ENCODE measurements around the gene HAND2.

The HAND2 gene

DNA sequence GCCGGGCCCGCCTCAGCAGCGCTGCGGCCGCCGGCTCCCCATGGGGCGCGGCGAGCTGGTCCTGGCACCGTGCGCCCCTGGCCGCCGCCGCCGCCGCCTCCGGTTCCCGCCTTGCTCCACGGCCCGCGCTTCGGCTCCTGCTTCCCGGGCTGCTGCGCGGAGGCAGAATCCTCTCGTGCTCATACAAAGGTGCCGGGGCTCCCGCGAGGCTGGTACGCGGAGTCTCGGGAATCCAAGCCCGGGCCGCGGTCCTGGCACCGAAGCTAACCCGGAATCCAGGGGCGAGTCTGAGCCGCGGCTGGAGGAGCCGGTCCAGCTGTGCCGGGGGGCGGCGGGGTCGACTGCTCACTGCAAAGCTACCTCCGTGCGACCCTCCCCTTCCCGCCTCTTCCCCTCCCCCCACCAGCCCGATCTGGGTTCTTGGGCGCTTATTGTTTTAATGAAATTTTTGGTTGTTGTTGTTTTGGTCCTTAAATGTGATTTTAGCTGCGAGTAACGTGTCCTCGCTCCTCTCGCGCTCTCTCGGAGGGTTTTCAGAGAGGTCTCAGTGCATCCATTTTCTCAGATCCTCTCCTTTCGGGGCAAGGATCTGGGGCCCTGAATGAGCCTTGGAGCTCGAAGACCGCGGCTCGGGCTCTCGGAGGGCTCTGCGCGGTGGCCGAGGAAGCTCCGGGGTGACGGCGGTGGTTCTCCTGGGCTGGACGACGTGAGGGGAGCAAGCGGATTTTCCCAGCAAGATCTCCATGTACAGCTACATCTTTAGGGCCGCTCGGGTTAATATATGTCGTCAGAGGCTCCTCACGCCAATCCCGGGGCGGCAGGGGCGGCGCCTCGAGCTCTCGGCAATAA, at the start of gene HAND2:
HAND2 (minus strand) TSS at position 753 of the 849 bp plus-strand sequence. CDS start 940 bp downstream, outside the sequence.
- peak; percentile 17 to 43 for DNase-seq

GRCh38 chr4:173578956-173579355, 48.9 kb upstream of the HAND2 start:
- no peak for DNase-seq

GRCh38 chr4:173577963-173578362, 47.9 kb upstream of the HAND2 start:
- DNase-seq, result no peak

DNA sequence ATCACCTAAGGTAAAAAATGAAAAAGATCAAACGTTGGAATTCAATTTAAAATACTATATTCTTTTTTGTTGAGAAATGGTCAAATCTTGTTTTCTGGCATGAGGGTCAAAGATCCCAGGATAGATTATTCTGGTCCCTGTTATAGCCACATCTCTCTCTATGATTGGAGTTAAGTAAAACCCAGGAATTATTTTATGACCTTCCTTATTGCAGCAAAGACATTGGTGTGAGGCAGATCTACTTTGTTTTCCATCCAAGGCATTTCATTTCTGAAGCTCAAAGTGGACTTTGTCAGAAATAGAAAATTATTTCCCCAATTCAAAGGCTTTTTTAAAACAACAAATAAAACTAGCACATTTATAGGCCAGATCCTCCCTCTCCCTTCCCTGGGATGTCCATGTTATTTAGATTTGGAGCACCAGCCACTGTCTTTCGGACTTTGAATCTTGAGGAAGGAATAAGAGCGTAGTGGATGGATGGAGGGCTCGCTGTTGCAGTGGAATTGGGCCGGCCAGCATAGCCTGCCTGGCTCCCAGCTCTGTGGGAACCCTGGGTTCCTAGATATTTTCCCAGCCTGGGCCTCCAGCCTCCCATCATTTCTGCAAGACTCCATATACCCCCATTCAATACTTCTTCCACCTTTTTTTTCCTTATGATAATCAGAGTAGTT, 45.6 kb upstream of the HAND2 start:
- no peak for DNase-seq

DNA sequence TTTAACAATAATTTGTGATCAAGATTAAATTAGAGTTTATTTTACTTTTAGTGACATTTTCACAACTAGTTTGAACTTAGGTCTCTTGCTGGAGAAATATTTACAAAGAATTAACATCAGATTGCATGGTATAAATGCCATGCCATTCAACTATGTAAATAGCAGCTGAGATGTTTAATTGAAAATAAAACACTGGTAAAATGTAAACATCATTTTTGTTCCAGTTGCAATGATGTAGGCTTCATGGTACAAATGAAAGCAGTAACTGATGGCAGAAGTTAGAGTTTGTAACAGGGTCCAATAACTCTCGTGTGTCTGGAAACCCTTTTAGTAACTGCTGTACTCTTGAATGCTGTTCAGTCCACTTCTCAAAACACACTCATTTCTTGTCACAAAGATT, 43.7 kb upstream of the HAND2 start:
- no peak for DNase-seq

DNA sequence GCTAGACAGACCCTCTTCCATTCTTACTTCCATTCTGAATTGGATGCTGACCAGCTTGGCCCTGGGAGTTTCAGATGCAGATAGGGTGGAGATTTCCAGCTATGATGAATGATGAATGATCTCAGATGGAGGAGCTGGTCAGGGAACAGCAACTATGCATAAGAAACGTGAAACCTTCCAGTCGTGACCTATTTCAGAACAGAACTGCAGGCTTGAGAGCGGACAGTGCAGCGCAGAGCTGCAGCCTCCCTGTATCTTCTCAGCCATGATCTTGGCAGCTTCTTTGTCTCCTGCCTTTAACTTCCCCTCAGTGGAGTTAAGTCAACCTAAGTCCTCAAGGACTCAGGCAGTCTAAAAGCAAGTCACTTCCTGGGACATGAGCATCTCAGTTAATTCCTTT, 43.3 kb upstream of the HAND2 start:
- no peak for DNase-seq

DNA sequence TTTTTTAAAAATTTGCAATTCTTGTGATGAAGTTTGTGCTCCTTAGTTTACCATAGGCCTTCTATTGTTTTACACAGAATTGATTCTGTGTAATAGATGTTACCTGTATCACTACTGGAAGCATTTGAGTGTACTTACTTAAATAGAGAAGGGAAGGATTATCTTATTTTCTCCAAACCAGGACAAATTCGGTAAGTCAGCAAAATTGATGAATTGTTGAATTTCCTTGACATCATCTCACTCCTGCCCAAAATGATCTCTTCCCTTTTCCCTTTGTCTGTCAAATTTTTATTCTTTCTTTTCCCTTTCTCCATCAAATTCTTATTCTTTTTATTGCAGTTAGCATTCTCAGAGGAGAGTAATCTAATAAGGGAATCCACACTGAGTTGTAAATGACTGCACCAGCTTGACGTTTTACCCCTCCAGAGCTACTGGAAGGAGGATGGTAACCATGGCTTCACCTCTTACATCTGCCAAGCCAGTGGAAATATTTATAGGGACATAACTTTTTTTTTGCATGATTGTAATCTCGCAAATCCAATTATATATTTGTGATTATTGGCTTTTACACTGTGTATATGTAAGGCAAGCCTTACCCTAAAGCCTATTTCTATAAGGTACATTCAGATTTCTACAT, 42.6 kb upstream of the HAND2 start:
- DNase-seq, result no peak

GRCh38 chr4:173571620-173572019, 41.6 kb upstream of the HAND2 start:
- DNase-seq, result no peak

GRCh38 chr4:173565281-173565680, 35.3 kb upstream of the HAND2 start:
- DNase-seq, result no peak

GRCh38 chr4:173564461-173564860, 34.4 kb upstream of the HAND2 start:
- DNase-seq, result no peak

- DNase-seq, result no peak
Observed at GRCh38 chr4:173560896-173561295, 30.9 kb upstream of the HAND2 start.

GRCh38 chr4:173556398-173557131, 26.5 kb upstream of the HAND2 start:
- peak in 1 of 2 experiments; percentile 17 for DNase-seq

GRCh38 chr4:173547889-173548288, 17.9 kb upstream of the HAND2 start:
- DNase-seq, result peak; percentile 23 to 27

DNA sequence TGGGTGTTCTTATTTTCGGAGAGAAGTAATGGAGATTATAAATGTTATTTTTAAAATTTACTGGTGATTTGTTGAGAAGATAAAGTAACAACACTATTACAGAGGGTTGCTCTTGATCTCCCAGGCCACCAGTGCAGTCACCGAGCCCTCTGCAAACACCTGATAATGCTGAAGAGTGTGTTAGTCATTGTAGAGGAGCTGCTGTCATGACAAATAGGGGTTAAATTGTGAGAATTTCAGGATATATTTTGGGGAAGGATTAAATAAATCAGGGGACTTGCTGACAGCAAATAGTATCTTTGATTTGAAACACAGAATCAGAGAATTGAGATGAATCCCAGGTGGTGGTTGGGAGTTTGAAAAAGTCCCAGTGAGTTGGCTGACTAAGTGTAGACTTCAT, 16.7 kb upstream of the HAND2 start:
- DNase-seq, result no peak

- DNase-seq, result no peak
Observed at GRCh38 chr4:173545440-173545839, 15.4 kb upstream of the HAND2 start.

DNA sequence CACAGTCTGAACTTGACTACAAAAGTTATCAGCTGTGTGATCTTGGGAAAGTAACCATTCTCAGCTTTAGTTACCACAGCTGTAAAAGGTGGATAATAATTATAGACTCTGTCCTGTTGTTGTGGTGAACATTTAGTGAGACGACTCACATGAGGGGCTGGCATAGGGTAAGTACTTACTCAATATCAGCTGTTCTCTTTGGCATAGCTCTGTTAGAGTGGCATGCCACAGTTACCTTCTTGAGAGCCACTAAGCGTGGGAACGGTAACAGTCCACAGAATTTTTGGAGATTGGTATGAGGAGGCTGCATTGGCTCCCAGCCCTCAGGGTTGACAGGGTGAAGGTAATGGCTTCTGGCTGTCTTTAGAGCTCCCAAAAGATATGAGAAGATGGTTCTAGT, 13.2 kb upstream of the HAND2 start:
- DNase-seq, result no peak

GRCh38 chr4:173539986-173540385, 10.0 kb upstream of the HAND2 start:
- no peak for DNase-seq

GRCh38 chr4:173538909-173539445, 8.9 kb upstream of the HAND2 start:
- no peak for DNase-seq

DNA sequence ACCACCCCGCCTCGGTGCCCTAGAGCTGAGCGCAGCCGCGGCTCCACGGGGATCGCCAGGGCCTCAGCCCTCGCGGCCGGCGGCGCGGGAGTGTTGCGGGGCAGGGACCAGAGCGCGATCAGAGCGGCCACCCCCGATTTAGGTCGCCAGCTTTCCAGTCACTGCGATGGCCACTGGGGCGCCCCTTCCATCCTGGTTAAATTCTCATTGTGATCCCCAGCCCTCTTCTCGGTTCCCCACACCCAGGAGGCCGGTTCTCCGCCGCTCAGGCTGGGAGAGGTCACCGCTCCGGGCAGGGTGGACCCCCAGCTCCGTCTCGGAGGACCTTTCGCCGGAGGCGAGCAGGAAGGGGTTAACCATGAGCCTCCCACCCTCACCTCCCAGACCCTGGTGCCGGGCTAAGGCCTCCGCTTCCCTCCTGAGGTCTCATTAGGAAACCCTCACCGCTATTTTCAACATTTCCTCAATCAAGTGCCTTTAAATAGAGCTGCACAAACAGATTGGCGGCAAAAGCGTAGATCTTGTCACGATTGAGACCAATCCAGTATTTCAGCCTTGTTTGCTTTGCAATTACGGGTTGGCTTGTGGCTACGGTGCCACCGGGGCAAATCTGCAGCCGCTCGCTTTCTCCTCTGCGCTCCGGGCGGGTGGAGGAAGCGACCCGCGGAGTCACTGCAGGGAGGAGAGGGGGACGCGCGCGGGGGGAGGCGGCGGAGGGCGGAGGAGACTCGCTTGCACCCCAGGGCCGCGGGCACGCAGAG, 8.3 kb upstream of the HAND2 start:
- peak in 1 of 2 experiments; percentile 25 for DNase-seq

DNA sequence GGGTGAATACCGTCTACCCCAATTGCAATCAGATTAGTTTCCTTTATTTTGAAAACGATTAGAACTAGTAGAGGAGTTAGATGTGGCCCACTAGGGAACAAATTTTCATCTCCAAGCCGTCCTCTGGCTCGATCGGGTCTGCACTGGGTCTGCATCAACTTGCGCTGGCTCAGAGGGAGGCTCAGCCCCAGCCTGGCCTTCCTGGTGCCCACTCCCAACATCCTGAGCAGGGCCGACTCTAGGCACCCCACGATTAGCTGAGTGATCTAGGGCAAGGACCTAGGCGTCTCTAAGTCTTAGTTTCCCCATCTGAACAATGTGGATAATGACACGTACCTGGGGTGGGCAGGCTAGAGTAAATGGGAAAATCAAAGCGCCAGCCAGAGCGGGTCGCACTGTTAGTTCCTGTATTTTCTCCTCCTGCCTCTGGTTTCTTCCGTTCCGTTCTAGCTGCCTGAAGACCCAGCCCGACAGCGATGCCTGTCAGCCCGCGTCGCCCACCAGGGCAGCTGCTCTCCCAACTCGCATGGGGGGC, 7.7 kb upstream of the HAND2 start:
- no peak for DNase-seq

DNA sequence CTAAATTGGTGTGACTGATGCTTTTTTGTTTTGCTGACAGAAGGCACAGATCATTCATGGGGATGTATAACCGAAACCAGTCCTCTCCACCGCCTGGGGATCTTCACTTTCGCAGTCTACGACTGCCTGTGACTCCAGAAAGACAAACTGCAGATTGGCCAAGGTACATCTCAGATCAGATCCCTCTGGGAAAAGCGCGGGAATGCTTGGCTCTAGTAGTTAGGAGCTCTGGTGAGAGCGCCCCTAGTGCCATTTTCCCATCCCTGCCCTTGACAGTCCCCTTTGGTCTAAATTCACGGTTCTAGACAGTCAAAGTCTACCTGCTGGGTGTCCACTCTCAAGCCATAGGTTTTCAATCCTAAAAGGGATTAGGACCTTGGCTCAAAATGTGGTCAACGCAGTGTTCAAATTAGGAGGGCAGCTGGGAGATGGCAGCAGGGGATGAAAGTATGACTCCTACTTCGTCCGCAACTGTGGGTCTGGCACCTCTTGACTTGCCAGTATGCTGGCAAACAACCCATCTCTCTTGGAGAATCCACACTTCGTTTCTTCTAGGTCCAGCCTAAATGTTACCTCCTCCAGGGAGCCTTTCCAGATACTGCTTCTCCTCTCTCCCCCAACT, 6.9 kb upstream of the HAND2 start:
- DNase-seq, result no peak
